GM23338 (cell line): ENCODE data around the gene EVI5L. TPM values are rescaled to one million over a fixed set of nuclear protein-coding genes. Genes with fewer than 3 reads are reported as not detected.

Source experiments
- ATAC-seq: fragments of 200-7000 bp; cut with Tn5 transposase; 3 replicates; pipeline ENCODE4 v1.9.1; 2020
- DNase-seq: peaks from one replicate; pipeline ENCODE4 v3.0.0-alpha.2; 2015; ENCODE audit warnings: low spot score
- H2AFZ ChIP-seq: fragments of 200-600 bp; sonication (generic); 2 replicates; pipeline ENCODE4 v1.8.0; 2016; ENCODE audit warnings: antibody characterized with exemption, mild to moderate bottlenecking, moderate library complexity
- H3F3A ChIP-seq: fragments of 200-600 bp; sonication (generic); replicated peaks from 2 replicates; pipeline ENCODE4 v1.8.0; 2017; ENCODE audit warnings: antibody characterized with exemption, mixed run types, low read depth
- H3K27ac ChIP-seq: fragments of 200-600 bp; sonication (generic); 2 replicates; pipeline ENCODE4 v1.6.1; 2016; ENCODE audit warnings: low read depth
- H3K27me3 ChIP-seq: fragments of 200-600 bp; sonication (generic); 2 replicates; pipeline ENCODE4 v1.8.0; 2016; ENCODE audit warnings: mild to moderate bottlenecking, mixed run types, moderate library complexity; ENCODE audit not compliant: insufficient read depth
- H3K36me3 ChIP-seq: fragments of 200-600 bp; sonication (generic); 2 replicates; pipeline ENCODE4 v1.8.0; 2016; ENCODE audit warnings: mild to moderate bottlenecking; ENCODE audit not compliant: insufficient read depth
- H3K4me1 ChIP-seq: fragments of 200-600 bp; sonication (generic); 2 replicates; pipeline ENCODE4 v1.8.0; 2016; ENCODE audit warnings: mild to moderate bottlenecking, moderate library complexity; ENCODE audit not compliant: insufficient read depth
- H3K4me2 ChIP-seq: fragments of 200-600 bp; sonication (generic); 2 replicates; pipeline ENCODE4 v1.7.1; 2017; ENCODE audit warnings: mixed run types
- H3K4me3 ChIP-seq: fragments of 200-600 bp; sonication (generic); 2 replicates; pipeline ENCODE4 v1.6.1; 2016; ENCODE audit warnings: mixed run types
- H3K79me2 ChIP-seq: fragments of 200-600 bp; sonication (generic); replicated peaks from 2 replicates; pipeline ENCODE4 v1.8.0; 2017; ENCODE audit warnings: mild to moderate bottlenecking; ENCODE audit not compliant: insufficient read depth
- H3K9me2 ChIP-seq: fragments of 200-600 bp; sonication (generic); 2 replicates; pipeline ENCODE4 v1.8.0; 2017; ENCODE audit not compliant: insufficient read depth
- H4K20me1 ChIP-seq: fragments of 200-600 bp; sonication (generic); replicated peaks from 2 replicates; pipeline ENCODE4 v1.8.0; 2017; ENCODE audit warnings: mild to moderate bottlenecking; ENCODE audit not compliant: insufficient read depth
- H3K27ac Mint-ChIP-seq: 2 replicates; pipeline ENCODE4 v1.8.0; 2020; ENCODE audit warnings: inconsistent platforms, mild to moderate bottlenecking, moderate library complexity, mixed read lengths
- H3K27me3 Mint-ChIP-seq: 3 replicates; pipeline ENCODE4 v1.8.0; 2022; ENCODE audit warnings: low read depth, mild to moderate bottlenecking, moderate library complexity, mixed read lengths, inconsistent platforms; ENCODE audit not compliant: insufficient read depth, poor library complexity
- H3K36me3 Mint-ChIP-seq: 3 replicates; pipeline ENCODE4 v1.8.0; 2021; ENCODE audit warnings: low read depth, mild to moderate bottlenecking, inconsistent platforms, moderate library complexity, mixed read lengths
- H3K4me1 Mint-ChIP-seq: 3 replicates; pipeline ENCODE4 v1.8.0; 2020; ENCODE audit warnings: mild to moderate bottlenecking, inconsistent platforms, mixed read lengths
- H3K4me3 Mint-ChIP-seq: 3 replicates; pipeline ENCODE4 v1.8.0; 2021; ENCODE audit warnings: moderate library complexity, mild to moderate bottlenecking, inconsistent platforms, mixed read lengths
- H3K9me3 Mint-ChIP-seq: 3 replicates; pipeline ENCODE4 v1.8.0; 2020; ENCODE audit warnings: moderate library complexity, mild to moderate bottlenecking, inconsistent platforms, mixed read lengths
- CREB1 ChIP-seq: fragments of 250-450 bp; sonication (Bioruptor Pico); IDR thresholded peaks from 2 replicates; pipeline ENCODE4 v1.5.0; 2020; ENCODE audit warnings: low read depth, mild to moderate bottlenecking, moderate library complexity
- CTCF ChIP-seq, 2 experiments: fragments of 200-600 bp in 1 of 2; sonication (generic) in 1 of 2; conservative IDR thresholded peaks; 2 replicates each; pipeline versions ENCODE4 v1.5.1 to v1.6.1; 2016 to 2017; ENCODE audit warnings: antibody characterized with exemption in 2 of 2, low read depth in 2 of 2, mild to moderate bottlenecking in 2 of 2, moderate library complexity in 1 of 2
- ETS1 ChIP-seq: IDR thresholded peaks from 2 replicates; pipeline ENCODE4 v1.6.1; 2016; ENCODE audit warnings: antibody characterized with exemption
- EZH2 ChIP-seq: fragments of 200-600 bp; sonication (generic); IDR thresholded peaks from one replicate; pipeline ENCODE4 v1.8.0; 2017; ENCODE audit warnings: antibody characterized with exemption, mild to moderate bottlenecking, low read depth; ENCODE audit not compliant: unreplicated experiment
- EZH2phosphoT487 ChIP-seq: fragments of 200-600 bp; sonication (generic); IDR thresholded peaks from one replicate; pipeline ENCODE4 v1.8.1; 2018; ENCODE audit warnings: antibody characterized with exemption; ENCODE audit not compliant: unreplicated experiment
- JUNB ChIP-seq: IDR thresholded peaks from one replicate; pipeline ENCODE4 v1.6.1; 2016; ENCODE audit warnings: antibody characterized with exemption; ENCODE audit not compliant: unreplicated experiment
- NANOG ChIP-seq: IDR thresholded peaks from 2 replicates; pipeline ENCODE4 v1.6.1; 2016; ENCODE audit warnings: antibody characterized with exemption, borderline replicate concordance
- POLR2AphosphoS5 ChIP-seq: IDR thresholded peaks from 2 replicates; pipeline ENCODE4 v1.6.1; 2016; ENCODE audit warnings: antibody characterized with exemption, low read depth
- REST ChIP-seq: IDR thresholded peaks from one replicate; pipeline ENCODE4 v1.6.1; 2018; ENCODE audit warnings: antibody characterized with exemption; ENCODE audit not compliant: unreplicated experiment
- STAT1 ChIP-seq: IDR thresholded peaks from one replicate; pipeline ENCODE4 v1.6.1; 2016; ENCODE audit warnings: antibody characterized with exemption; ENCODE audit not compliant: unreplicated experiment
- ZNF114 ChIP-seq: fragments of 250-450 bp; sonication (Bioruptor Pico); IDR thresholded peaks from 2 replicates; pipeline ENCODE4 v1.5.0; 2020; ENCODE audit warnings: mild to moderate bottlenecking, moderate library complexity
- ZNF331 ChIP-seq: fragments of 250-450 bp; sonication (Bioruptor Pico); IDR thresholded peaks from 2 replicates; pipeline ENCODE4 v1.5.0; 2020; ENCODE audit warnings: low read depth, mild to moderate bottlenecking, moderate library complexity
- ZNF462 ChIP-seq: fragments of 250-450 bp; sonication (Bioruptor Pico); IDR thresholded peaks from 2 replicates; pipeline ENCODE4 v1.5.0; 2020; ENCODE audit warnings: mild to moderate bottlenecking, moderate library complexity
- polyA plus RNA-seq: library from polyadenylated mRNA; unstranded; fragments of >200 nt; fragmentation: Nextera tagmentation; extraction: Ambion mirVana; gene quantifications from 2 replicates; pipeline ENCODE4 v1.2.1, GENCODE V29; 2016
- total RNA-seq: library from RNA; depleted of rRNA; stranded (reverse); fragments of >200 nt; shearing (Covaris generic); gene quantifications from 2 replicates; pipeline ENCODE4 v1.2.3, GENCODE V29; 2014

EVI5L gene
- total and polyA plus RNA-seq, 2 experiments from 2014 or later: 4.5 to 16.2 TPM

GRCh38 chr19:7833225-7834099, 3.4 kb downstream of the EVI5L start:
- no peak for ATAC-seq
- Mint-ChIP-seq H3K36me3 (no peaks in the 10 kb centered on the region), H3K9me3 (no peaks in the 10 kb centered on the region; the same call in 2 of the 3 replicates), H3K4me3 (no peak overlapping the region), H3K4me1 (peaks cover 20% of the 10 kb centered on the region), H3K27ac (no peak overlapping the region), H3K27me3 (peaks cover 13% of the 10 kb centered on the region)
- no peak overlapping the region for H3K4me2 ChIP-seq
- no peak overlapping the region for H3K27ac ChIP-seq
- H3K9me2 ChIP-seq: no peaks in the 10 kb centered on the region
- DNase-seq: no peak
- H3F3A ChIP-seq: 0 out of 2 replicates have a peak, but pooled peaks cover 3% of the 10 kb centered on the region
- H2AFZ ChIP-seq: no peak overlapping the region
- no peaks in the 10 kb centered on the region for H3K79me2 ChIP-seq
- no peaks in the 10 kb centered on the region for H4K20me1 ChIP-seq
- TF ChIP-seq ZNF462 (CRISPR knock-in tag) (no peak), JUNB (no peak), EZH2 (no peak), EZH2phosphoT487 (no peak), ETS1 (no peak), ZNF114 (CRISPR knock-in tag) (no peak), CTCF (conservative IDR thresholded peaks at IDR 0.05; ENCODE audit: low read depth in 2 of 2) (no peak), ZNF331 (CRISPR knock-in tag) (no peak), STAT1 (no peak), REST (no peak), POLR2AphosphoS5 (no peak), CREB1 (no peak), NANOG (no peak)
- H3K4me3 ChIP-seq: no peak overlapping the region
- 0 out of 2 replicates have a peak, but pooled peaks cover 6% of the 10 kb centered on the region for H3K27me3 ChIP-seq
- no peaks in the 10 kb centered on the region for H3K36me3 ChIP-seq
- peaks cover 8% of the 10 kb centered on the region for H3K4me1 ChIP-seq
